ENCODE data around the gene CDK5R2.

Gene CDK5R2

DNA sequence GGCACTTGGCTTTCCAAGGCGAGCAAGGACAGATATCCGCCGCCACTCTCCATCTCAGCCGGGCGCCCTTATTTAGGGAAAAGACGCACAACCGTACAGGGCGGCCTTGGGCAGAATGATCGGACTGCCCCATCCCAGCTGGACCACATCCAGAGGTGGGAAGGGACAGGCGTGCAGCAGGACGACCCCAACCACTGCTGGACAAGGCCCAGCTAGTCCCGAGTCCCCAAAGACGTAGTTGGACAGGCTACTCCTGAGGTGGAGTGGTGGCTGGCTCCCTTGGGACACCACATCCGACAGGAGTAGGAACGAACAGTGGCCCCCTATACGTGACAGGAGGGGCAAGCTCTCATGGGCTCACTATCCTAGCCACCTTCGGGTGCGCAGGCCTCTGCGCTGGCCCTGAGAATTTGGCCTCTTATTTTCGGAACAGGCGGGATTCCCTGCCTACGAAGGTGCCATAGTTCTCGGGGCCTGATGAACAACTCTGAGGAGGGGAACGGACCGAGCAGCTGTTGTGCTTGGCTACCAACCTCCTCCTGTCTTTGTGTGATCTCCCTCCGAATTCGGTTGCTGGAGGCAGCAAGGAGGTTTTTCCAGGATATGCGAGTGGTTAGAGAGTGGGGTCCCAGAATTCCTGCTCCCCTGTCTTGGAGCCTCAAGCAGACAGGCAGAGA lies 23.3 kb downstream of the CDK5R2 start:
- no peak for DNase-seq (ENCODE audit: low read depth)
- no peak for TF ChIP-seq CTCF (IDR thresholded peaks at IDR 0.05; ENCODE audit: control insufficient read depth, insufficient read depth, low read depth, low read length, missing control alignments)
- no peak overlapping the region for H3K4me3 ChIP-seq (ENCODE audit: control insufficient read depth, low read depth, low read length)

GRCh38 chr2:218983263-218983933 lies 23.9 kb downstream of the CDK5R2 start:
- DNase-seq (ENCODE audit: low read depth), result no peak
- H3K4me3 ChIP-seq (ENCODE audit: control insufficient read depth, low read depth, low read length), result no peak overlapping the region
- TF ChIP-seq CTCF (IDR thresholded peaks at IDR 0.05; ENCODE audit: control insufficient read depth, insufficient read depth, low read depth, low read length, missing control alignments), result no peak

- H3K4me3 ChIP-seq (ENCODE audit: control insufficient read depth, low read depth, low read length), result no peak overlapping the region
- no peak for TF ChIP-seq CTCF (IDR thresholded peaks at IDR 0.05; ENCODE audit: control insufficient read depth, insufficient read depth, low read depth, low read length, missing control alignments)
- DNase-seq (ENCODE audit: low read depth), result no peak
These were observed 24.4 kb downstream of the CDK5R2 start for GRCh38 chr2:218983934-218984238.

DNA sequence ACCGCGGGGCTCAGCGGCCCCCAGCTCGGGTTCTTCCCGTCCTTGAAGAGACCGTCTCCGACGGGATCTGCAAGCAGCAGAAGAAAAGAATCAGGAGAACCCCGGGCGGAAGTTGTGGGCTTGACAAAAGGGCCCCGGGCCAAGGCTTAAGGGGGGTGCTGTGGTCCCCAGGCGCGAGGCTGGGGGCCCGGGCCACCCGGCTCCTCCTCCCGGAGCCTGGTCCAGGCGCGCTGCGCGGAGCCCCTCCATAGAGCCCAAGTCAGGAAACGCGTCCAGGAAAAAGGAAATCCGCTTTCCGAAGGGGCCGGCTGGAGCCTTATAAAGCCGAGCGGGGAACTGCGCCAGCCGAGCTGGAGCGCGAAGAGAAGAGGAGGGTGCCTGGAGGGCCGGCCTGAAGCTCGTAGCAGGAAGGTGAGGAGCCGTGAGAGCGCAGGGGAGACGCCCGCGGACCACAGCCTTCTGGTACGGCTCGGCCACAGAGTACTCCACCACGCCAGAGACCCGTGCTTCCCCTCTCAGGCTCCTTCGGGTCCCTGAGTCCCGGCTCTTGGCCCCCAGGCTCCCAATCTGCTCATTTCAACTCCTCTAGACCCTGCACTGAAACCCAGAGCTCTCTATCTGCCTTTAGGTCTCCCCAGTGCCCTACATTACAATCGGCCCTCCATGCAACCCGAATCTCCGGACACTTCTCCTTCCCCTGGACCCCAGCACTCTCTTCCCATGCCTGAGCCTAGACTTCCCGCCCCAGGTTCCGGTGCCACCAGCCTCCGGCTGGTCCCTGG lies 25.0 kb downstream of the CDK5R2 start:
- H3K4me3 ChIP-seq (ENCODE audit: control insufficient read depth, low read depth, low read length), result no peak overlapping the region
- no peak for DNase-seq (ENCODE audit: low read depth)
- TF ChIP-seq CTCF (IDR thresholded peaks at IDR 0.05; ENCODE audit: control insufficient read depth, insufficient read depth, low read depth, low read length, missing control alignments), result no peak

DNA sequence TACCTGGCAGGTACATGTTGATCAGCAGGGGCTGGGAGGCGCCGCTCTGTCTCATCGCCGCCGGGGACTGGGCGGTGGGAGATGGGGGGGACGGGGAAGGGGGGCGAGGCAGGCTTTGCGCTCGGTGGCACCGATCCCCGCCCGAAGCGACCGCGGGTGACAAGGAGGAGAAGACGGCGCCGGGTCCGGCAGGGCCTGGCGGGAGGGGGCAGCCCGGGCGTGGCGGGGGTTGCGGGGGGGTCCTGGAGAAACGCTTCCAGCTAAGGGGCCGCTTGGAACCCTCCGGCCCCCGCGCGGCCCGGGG lies 25.5 kb downstream of the CDK5R2 start, which contains the start of gene FEV:
Gene FEV, minus strand, starts transcription at position 164 of the 304 bp plus-strand sequence. Its CDS starts 109 bp downstream, at position 55.
- no peak for TF ChIP-seq CTCF (IDR thresholded peaks at IDR 0.05; ENCODE audit: control insufficient read depth, insufficient read depth, low read depth, low read length, missing control alignments)
- DNase-seq (ENCODE audit: low read depth), result no peak
- no peak within 1 kb of the TSS for H3K4me3 ChIP-seq (ENCODE audit: control insufficient read depth, low read depth, low read length)

GRCh38 chr2:218985325-218986091 lies 26.0 kb downstream of the CDK5R2 start:
- TF ChIP-seq CTCF (IDR thresholded peaks at IDR 0.05; ENCODE audit: control insufficient read depth, insufficient read depth, low read depth, low read length, missing control alignments), result no peak
- H3K4me3 ChIP-seq (ENCODE audit: control insufficient read depth, low read depth, low read length), result no peak overlapping the region
- no peak for DNase-seq (ENCODE audit: low read depth)
